ENCODE results near the gene VAV2.

VAV2 gene

GRCh38 chr9:133797406-133798105 is 194.6 kb downstream of the VAV2 start:
- no peaks in the 10 kb centered on the region for H3K9me3 Mint-ChIP-seq
- no peaks in the 10 kb centered on the region for H3K27me3 Mint-ChIP-seq
- ATAC-seq (replicated peaks) (no peak), DNase-seq (no peak)
- no peak overlapping the region for H3K4me3 Mint-ChIP-seq
- no peak overlapping the region for H3K27ac Mint-ChIP-seq
- H3K36me3 Mint-ChIP-seq (ENCODE audit: insufficient read depth), result no peaks in the 10 kb centered on the region
- H3K4me1 Mint-ChIP-seq (ENCODE audit: low read depth in 2 of 2), result no peaks in the 10 kb centered on the region

GRCh38 chr9:133796562-133796961 is 195.6 kb downstream of the VAV2 start:
- DNase-seq, result no peak
- no peak for ATAC-seq (replicated peaks)

GRCh38 chr9:133795049-133795448 is 197.1 kb downstream of the VAV2 start:
- ATAC-seq (replicated peaks) (no peak), DNase-seq (no peak)
- Mint-ChIP-seq H3K27ac (no peak overlapping the region), H3K4me1 (ENCODE audit: low read depth in 2 of 2) (no peaks in the 10 kb centered on the region), H3K27me3 (no peaks in the 10 kb centered on the region), H3K36me3 (ENCODE audit: insufficient read depth) (peaks cover 3% of the 10 kb centered on the region), H3K9me3 (no peaks in the 10 kb centered on the region), H3K4me3 (no peak overlapping the region)

More at GRCh38 chr9:133796562-133796961, 195.6 kb downstream of the VAV2 start:
- no peaks in the 10 kb centered on the region for H3K36me3 Mint-ChIP-seq (ENCODE audit: insufficient read depth)
- H3K4me3 Mint-ChIP-seq, result no peak overlapping the region
- H3K27ac Mint-ChIP-seq, result no peak overlapping the region
- no peaks in the 10 kb centered on the region for H3K9me3 Mint-ChIP-seq
- H3K27me3 Mint-ChIP-seq, result no peaks in the 10 kb centered on the region
- no peaks in the 10 kb centered on the region for H3K4me1 Mint-ChIP-seq (ENCODE audit: low read depth in 2 of 2)

GRCh38 chr9:133794016-133794760 is 197.9 kb downstream of the VAV2 start:
- no peak for ATAC-seq (replicated peaks)
- Mint-ChIP-seq H3K36me3 (ENCODE audit: insufficient read depth) (peaks cover 3% of the 10 kb centered on the region), H3K4me3 (no peak overlapping the region), H3K27me3 (no peaks in the 10 kb centered on the region), H3K9me3 (no peaks in the 10 kb centered on the region), H3K27ac (no peak overlapping the region), H3K4me1 (ENCODE audit: low read depth in 2 of 2) (no peaks in the 10 kb centered on the region)
- no peak for DNase-seq

GRCh38 chr9:133793471-133793870 is 198.7 kb downstream of the VAV2 start:
- Mint-ChIP-seq H3K36me3 (ENCODE audit: insufficient read depth) (peaks cover 3% of the 10 kb centered on the region), H3K9me3 (no peaks in the 10 kb centered on the region), H3K4me3 (no peak overlapping the region), H3K4me1 (ENCODE audit: low read depth in 2 of 2) (no peaks in the 10 kb centered on the region), H3K27ac (no peak overlapping the region), H3K27me3 (no peaks in the 10 kb centered on the region)
- DNase-seq (no peak), ATAC-seq (replicated peaks) (no peak)

GRCh38 chr9:133792721-133793470 is 199.2 kb downstream of the VAV2 start:
- peaks cover 3% of the 10 kb centered on the region for H3K36me3 Mint-ChIP-seq (ENCODE audit: insufficient read depth)
- H3K4me3 Mint-ChIP-seq, result no peak overlapping the region
- no peaks in the 10 kb centered on the region for H3K27me3 Mint-ChIP-seq
- H3K27ac Mint-ChIP-seq, result no peak overlapping the region
- H3K4me1 Mint-ChIP-seq (ENCODE audit: low read depth in 2 of 2), result no peaks in the 10 kb centered on the region
- peak; percentile 79 for ATAC-seq (replicated peaks)
- H3K9me3 Mint-ChIP-seq, result no peaks in the 10 kb centered on the region
- DNase-seq, result peak; percentile 31 to 48 (median 41)

GRCh38 chr9:133791735-133792649 is 200.1 kb downstream of the VAV2 start:
- Mint-ChIP-seq H3K9me3 (no peaks in the 10 kb centered on the region), H3K27ac (no peak overlapping the region), H3K4me1 (ENCODE audit: low read depth in 2 of 2) (peaks cover 0 to under 1% of the 10 kb centered on the region in 2 donors), H3K4me3 (no peak overlapping the region), H3K27me3 (no peaks in the 10 kb centered on the region), H3K36me3 (ENCODE audit: insufficient read depth) (peaks cover 3% of the 10 kb centered on the region)
- ATAC-seq (replicated peaks) (no peak), DNase-seq (no peak)

GRCh38 chr9:133791069-133791468 is 201.1 kb downstream of the VAV2 start:
- Mint-ChIP-seq H3K27ac (no peak overlapping the region), H3K4me3 (no peak overlapping the region), H3K4me1 (ENCODE audit: low read depth in 2 of 2) (peaks cover 0 to 3% of the 10 kb centered on the region in 2 donors), H3K36me3 (ENCODE audit: insufficient read depth) (peaks cover 3% of the 10 kb centered on the region), H3K9me3 (no peaks in the 10 kb centered on the region), H3K27me3 (no peaks in the 10 kb centered on the region)
- no peak for ATAC-seq (replicated peaks)
- no peak for DNase-seq

GRCh38 chr9:133789778-133790177 is 202.3 kb downstream of the VAV2 start:
- no peak for ATAC-seq (replicated peaks)
- Mint-ChIP-seq H3K4me3 (no peak overlapping the region), H3K4me1 (ENCODE audit: low read depth in 2 of 2) (peaks cover 0 to 3% of the 10 kb centered on the region in 2 donors), H3K27me3 (no peaks in the 10 kb centered on the region), H3K27ac (no peak overlapping the region), H3K36me3 (ENCODE audit: insufficient read depth) (peaks cover 3% of the 10 kb centered on the region), H3K9me3 (no peaks in the 10 kb centered on the region)
- no peak for DNase-seq

- no peaks in the 10 kb centered on the region for H3K9me3 Mint-ChIP-seq
- H3K4me1 Mint-ChIP-seq (ENCODE audit: low read depth in 2 of 2), result peaks cover 0 to 3% of the 10 kb centered on the region in 2 donors
- no peaks in the 10 kb centered on the region for H3K27me3 Mint-ChIP-seq
- DNase-seq (no peak), ATAC-seq (replicated peaks) (no peak)
- H3K27ac Mint-ChIP-seq, result no peak overlapping the region
- no peak overlapping the region for H3K4me3 Mint-ChIP-seq
- H3K36me3 Mint-ChIP-seq (ENCODE audit: insufficient read depth), result peaks cover 3% of the 10 kb centered on the region
These were observed 203.1 kb downstream of the VAV2 start for GRCh38 chr9:133788819-133789717.

GRCh38 chr9:133788045-133788818 is 203.9 kb downstream of the VAV2 start:
- Mint-ChIP-seq H3K4me1 (ENCODE audit: low read depth in 2 of 2) (peaks cover 0 to 3% of the 10 kb centered on the region in 2 donors), H3K4me3 (no peak overlapping the region), H3K27ac (no peak overlapping the region), H3K9me3 (no peaks in the 10 kb centered on the region), H3K27me3 (no peaks in the 10 kb centered on the region), H3K36me3 (ENCODE audit: insufficient read depth) (peaks cover 3% of the 10 kb centered on the region)
- ATAC-seq (replicated peaks) (no peak), DNase-seq (no peak)

- no peak overlapping the region for H3K4me3 Mint-ChIP-seq
- peak; percentile 17 for ATAC-seq (replicated peaks)
These were observed 204.4 kb downstream of the VAV2 start for GRCh38 chr9:133787754-133788025.

More at GRCh38 chr9:133787754-133788025, 204.4 kb downstream of the VAV2 start:
- no peaks in the 10 kb centered on the region for H3K9me3 Mint-ChIP-seq
- peaks cover 0 to 3% of the 10 kb centered on the region in 2 donors for H3K4me1 Mint-ChIP-seq (ENCODE audit: low read depth in 2 of 2)
- no peak for DNase-seq
- peaks cover 3% of the 10 kb centered on the region for H3K36me3 Mint-ChIP-seq (ENCODE audit: insufficient read depth)
- no peaks in the 10 kb centered on the region for H3K27me3 Mint-ChIP-seq
- no peak overlapping the region for H3K27ac Mint-ChIP-seq
